ENCODE results near the gene LTK.

The LTK gene

GRCh38 chr15:41513506-41514227 is at the start of gene LTK:
TSS of gene LTK (minus strand) at chr15:41513827. CDS start at chr15:41513709, 118 bp downstream.
- no peaks in the 10 kb centered on the region for H3K79me2 ChIP-seq (ENCODE audit: control insufficient read depth, low read length)
- no peaks in the 10 kb centered on the region for H3F3A ChIP-seq (ENCODE audit: control insufficient read depth, insufficient read depth)
- H3K9me2 ChIP-seq (replicated peaks; ENCODE audit: control insufficient read depth, low read length) = no peaks in the 10 kb centered on the region
- peaks cover 16% of the 10 kb centered on the region for H3K4me1 ChIP-seq (ENCODE audit: control insufficient read depth, low read length)
- peaks cover 10% of the 10 kb centered on the region; the same call in 1 of the 2 replicates for H3K36me3 ChIP-seq (ENCODE audit: control insufficient read depth, low read length)
- H3K27me3 ChIP-seq (ENCODE audit: control insufficient read depth, low read length) = peaks cover 25% of the 10 kb centered on the region
- H4K20me1 ChIP-seq (ENCODE audit: control insufficient read depth, insufficient read depth, low read depth, low read length) = peaks cover 3% of the 10 kb centered on the region; the same call in 1 of the 2 replicates
- H3K4me3 ChIP-seq (ENCODE audit: low read length) = no peak within 1 kb of the TSS
- TF ChIP-seq EZH2phosphoT487 (IDR thresholded peaks at IDR 0.05; ENCODE audit: borderline replicate concordance, low read length) (no peak), CTCF (IDR thresholded peaks at IDR 0.05; ENCODE audit: low read depth, low read length, poor library complexity, severe bottlenecking) (no peak)
- peak within 1 kb of the TSS; percentile 32 for H3K4me2 ChIP-seq (ENCODE audit: low read length)
- H3K27ac ChIP-seq (ENCODE audit: low read depth, low read length) = no peak within 1 kb of the TSS
- H3K9me3 ChIP-seq (ENCODE audit: control insufficient read depth, insufficient read depth, low read length) = no peaks in the 10 kb centered on the region

- Histone ChIP-seq H4K20me1 (ENCODE audit: control insufficient read depth, insufficient read depth, low read depth, low read length) (no peaks in the 10 kb centered on the region), H3F3A (ENCODE audit: control insufficient read depth, insufficient read depth) (peaks cover 7% of the 10 kb centered on the region), H3K9me2 (replicated peaks; ENCODE audit: control insufficient read depth, low read length) (no peaks in the 10 kb centered on the region), H3K4me2 (ENCODE audit: low read length) (no peak overlapping the region), H3K4me1 (ENCODE audit: control insufficient read depth, low read length) (peaks cover 13% of the 10 kb centered on the region), H3K36me3 (ENCODE audit: control insufficient read depth, low read length) (no peaks in the 10 kb centered on the region), H3K27ac (ENCODE audit: low read depth, low read length) (no peak overlapping the region), H3K4me3 (ENCODE audit: low read length) (no peak overlapping the region), H3K79me2 (ENCODE audit: control insufficient read depth, low read length) (no peaks in the 10 kb centered on the region), H3K27me3 (ENCODE audit: control insufficient read depth, low read length) (peaks cover 30% of the 10 kb centered on the region), H3K9me3 (ENCODE audit: control insufficient read depth, insufficient read depth, low read length) (no peaks in the 10 kb centered on the region)
- TF ChIP-seq CTCF (IDR thresholded peaks at IDR 0.05; ENCODE audit: low read depth, low read length, poor library complexity, severe bottlenecking) = no peak
- no peak for TF ChIP-seq EZH2phosphoT487 (IDR thresholded peaks at IDR 0.05; ENCODE audit: borderline replicate concordance, low read length)
These were observed 49.2 kb upstream of the LTK start for GRCh38 chr15:41562784-41563198.

DNA sequence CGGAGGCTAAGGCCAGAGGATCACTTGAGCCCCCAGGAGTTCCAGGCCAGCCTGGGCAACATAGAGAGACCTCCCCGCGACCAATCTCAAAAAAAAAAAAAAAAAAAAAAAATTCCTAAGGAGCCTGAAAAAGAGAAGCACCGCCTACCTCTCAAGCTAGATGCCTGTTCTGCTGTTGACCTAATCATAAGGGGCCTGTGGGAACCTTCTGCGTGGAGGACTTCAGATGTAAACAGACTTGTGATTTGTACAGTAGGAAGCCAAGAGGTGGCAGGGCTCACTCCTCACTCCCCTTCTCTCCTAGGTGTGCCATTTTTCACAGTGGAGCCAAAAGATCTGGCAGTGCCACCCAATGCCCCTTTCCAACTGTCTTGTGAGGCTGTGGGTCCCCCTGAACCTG is 48.6 kb upstream of the LTK start:
- H3F3A ChIP-seq (ENCODE audit: control insufficient read depth, insufficient read depth) = peaks cover 11% of the 10 kb centered on the region
- TF ChIP-seq EZH2phosphoT487 (IDR thresholded peaks at IDR 0.05; ENCODE audit: borderline replicate concordance, low read length) = no peak
- TF ChIP-seq CTCF (IDR thresholded peaks at IDR 0.05; ENCODE audit: low read depth, low read length, poor library complexity, severe bottlenecking) = no peak
- no peaks in the 10 kb centered on the region for H3K36me3 ChIP-seq (ENCODE audit: control insufficient read depth, low read length)
- peaks cover 18% of the 10 kb centered on the region for H3K4me1 ChIP-seq (ENCODE audit: control insufficient read depth, low read length)
- H3K4me2 ChIP-seq (ENCODE audit: low read length) = no peak overlapping the region
- H3K79me2 ChIP-seq (ENCODE audit: control insufficient read depth, low read length) = no peaks in the 10 kb centered on the region
- H3K9me2 ChIP-seq (replicated peaks; ENCODE audit: control insufficient read depth, low read length) = no peaks in the 10 kb centered on the region
- no peak overlapping the region for H3K4me3 ChIP-seq (ENCODE audit: low read length)
- H3K27ac ChIP-seq (ENCODE audit: low read depth, low read length) = no peak overlapping the region
- no peaks in the 10 kb centered on the region for H3K9me3 ChIP-seq (ENCODE audit: control insufficient read depth, insufficient read depth, low read length)
- peaks cover 30% of the 10 kb centered on the region for H3K27me3 ChIP-seq (ENCODE audit: control insufficient read depth, low read length)
- H4K20me1 ChIP-seq (ENCODE audit: control insufficient read depth, insufficient read depth, low read depth, low read length) = no peaks in the 10 kb centered on the region
